ENCODE data around the gene MEMO1. TPM values are rescaled to one million over a fixed set of nuclear protein-coding genes. Genes with fewer than 3 reads are reported as not detected.

Gene MEMO1
- polyA plus RNA-seq, 4 donors: 30.3 to 33.4 (median 33.0) TPM

DNA sequence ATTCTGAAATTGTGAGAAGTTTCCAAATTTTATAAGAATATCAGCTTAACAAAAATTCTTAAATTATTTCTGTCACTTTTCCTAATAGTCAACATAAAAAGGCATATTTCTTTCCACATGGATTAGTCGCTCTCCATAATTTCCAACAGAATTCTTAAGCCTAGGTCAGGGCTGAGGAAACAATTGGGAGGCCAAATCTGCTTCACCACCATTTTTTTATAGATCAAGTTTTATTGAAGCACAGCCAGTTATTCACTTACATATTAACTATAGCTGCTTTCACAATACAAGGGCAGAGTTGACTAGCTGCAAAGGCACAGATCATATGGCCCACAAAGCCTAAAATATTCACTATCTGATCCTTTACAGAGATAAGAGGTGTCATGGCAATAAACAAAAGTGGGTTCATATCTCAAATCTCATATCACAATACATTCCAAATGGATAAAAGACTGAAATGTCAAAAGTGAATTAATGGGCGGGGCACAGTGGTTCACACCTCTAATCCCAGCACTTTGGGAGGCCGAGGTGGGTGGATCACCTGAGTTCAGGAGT is 18.7 kb downstream of the MEMO1 start:
- Histone ChIP-seq H3K4me3 (ENCODE audit: low read depth in 1 of 3, low read length in 3 of 3) (no peak overlapping the region), H3K36me3 (ENCODE audit: control insufficient read depth in 3 of 3, insufficient read depth in 2 of 3, low read depth in 1 of 3, low read length in 3 of 3) (peaks cover 0 to 2% (median 0%) of the 10 kb centered on the region in 3 donors), H3K27me3 (ENCODE audit: control insufficient read depth in 3 of 3, insufficient read depth in 3 of 3, low read length in 3 of 3) (no peaks in the 10 kb centered on the region), H3K9me3 (ENCODE audit: control insufficient read depth in 2 of 2, insufficient read depth in 1 of 2, low read depth in 1 of 2, low read length in 1 of 2) (no peaks in the 10 kb centered on the region), H3K27ac (ENCODE audit: low read depth in 1 of 3, low read length in 2 of 3) (no peak overlapping the region), H3K4me1 (ENCODE audit: control insufficient read depth in 3 of 3, insufficient read depth in 2 of 3, low read depth in 1 of 3, low read length in 2 of 3) (peaks cover 0 to 2% (median 0%) of the 10 kb centered on the region in 3 donors)
- 69 to 84% (median 76%) methylated on average over 3 of the region's 3 CpGs for WGBS, 3 donors
- FAIRE-seq: no peak
- peak; percentile 46 to 66 for DNase-seq

DNA sequence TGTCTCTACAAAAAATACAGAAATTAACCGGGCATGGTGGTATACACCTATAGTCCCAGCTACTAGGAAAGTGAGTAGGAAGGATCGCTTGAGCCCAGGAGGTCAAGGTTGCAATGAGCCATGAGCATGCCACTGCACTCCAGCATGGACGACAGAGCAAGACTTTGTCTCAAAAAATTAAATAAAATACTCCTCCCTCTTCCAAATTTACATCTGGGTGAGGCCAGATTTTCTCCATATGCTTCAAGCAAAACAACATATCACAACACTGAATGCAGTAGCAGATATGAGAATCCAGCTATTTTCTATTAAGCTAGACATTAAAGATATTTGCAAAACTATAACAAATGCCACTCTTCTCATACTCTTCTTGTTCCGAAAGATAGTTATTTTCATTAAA is 20.9 kb downstream of the MEMO1 start:
- H3K4me3 ChIP-seq (ENCODE audit: low read depth in 1 of 3, low read length in 3 of 3): no peak overlapping the region
- FAIRE-seq: no peak
- DNase-seq: no peak
- H3K27me3 ChIP-seq (ENCODE audit: control insufficient read depth in 3 of 3, insufficient read depth in 3 of 3, low read length in 3 of 3): no peaks in the 10 kb centered on the region
- 92 to 94% (median 92%) methylated on average over 4 of the region's 4 CpGs for WGBS, 3 donors
- no peak overlapping the region for H3K27ac ChIP-seq (ENCODE audit: low read depth in 1 of 3, low read length in 2 of 3)
- no peaks in the 10 kb centered on the region for H3K9me3 ChIP-seq (ENCODE audit: control insufficient read depth in 2 of 2, insufficient read depth in 1 of 2, low read depth in 1 of 2, low read length in 1 of 2)
- H3K36me3 ChIP-seq (ENCODE audit: control insufficient read depth in 3 of 3, insufficient read depth in 2 of 3, low read depth in 1 of 3, low read length in 3 of 3): peaks cover 0 to 5% (median 0%) of the 10 kb centered on the region in 3 donors
- H3K4me1 ChIP-seq (ENCODE audit: control insufficient read depth in 3 of 3, insufficient read depth in 2 of 3, low read depth in 1 of 3, low read length in 2 of 3): no peaks in the 10 kb centered on the region

DNA sequence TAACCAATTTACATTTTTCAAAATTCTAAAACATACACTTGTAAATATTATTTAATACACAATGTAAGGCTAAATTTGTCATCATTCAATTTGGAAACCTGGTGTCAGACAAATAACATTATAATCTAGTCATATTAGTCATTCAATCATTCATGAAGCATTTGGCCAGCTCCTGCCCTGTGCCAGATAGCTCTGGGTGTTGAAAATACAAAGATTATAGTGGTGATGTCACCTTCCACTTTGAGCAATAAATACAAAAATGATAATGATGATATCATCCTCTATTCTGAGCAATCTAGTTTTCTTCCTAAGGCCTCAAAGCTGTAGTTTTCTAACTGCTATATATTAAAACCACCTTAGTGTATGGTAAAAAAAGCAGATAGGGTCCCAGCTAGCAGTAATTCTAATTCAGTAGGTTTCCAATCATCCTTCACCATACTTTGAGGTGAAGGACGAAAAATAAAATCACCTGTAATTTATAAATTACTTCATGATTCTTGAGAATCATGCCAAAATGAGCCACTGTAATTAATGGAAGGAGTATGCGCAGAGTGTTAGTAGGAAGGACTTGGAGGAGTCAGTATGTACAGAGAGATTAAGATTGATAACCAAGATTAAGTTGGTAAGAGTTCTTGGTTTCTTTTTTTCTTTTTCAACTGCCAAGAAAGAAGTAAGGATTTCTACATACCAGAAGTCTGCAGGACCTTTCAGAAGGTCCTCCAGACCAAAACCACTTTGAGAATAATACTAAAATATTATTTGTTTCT is 23.2 kb downstream of the MEMO1 start:
- 94 to 97% (median 94%) methylated on average over 2 of the region's 2 CpGs for WGBS, 3 donors
- H3K4me3 ChIP-seq (ENCODE audit: low read depth in 1 of 3, low read length in 3 of 3): no peak overlapping the region
- H3K4me1 ChIP-seq (ENCODE audit: control insufficient read depth in 3 of 3, insufficient read depth in 2 of 3, low read depth in 1 of 3, low read length in 2 of 3): no peaks in the 10 kb centered on the region
- no peaks in the 10 kb centered on the region for H3K27me3 ChIP-seq (ENCODE audit: control insufficient read depth in 3 of 3, insufficient read depth in 3 of 3, low read length in 3 of 3)
- no peak overlapping the region for H3K27ac ChIP-seq (ENCODE audit: low read depth in 1 of 3, low read length in 2 of 3)
- no peak for FAIRE-seq
- H3K9me3 ChIP-seq (ENCODE audit: control insufficient read depth in 2 of 2, insufficient read depth in 1 of 2, low read depth in 1 of 2, low read length in 1 of 2): no peaks in the 10 kb centered on the region
- peaks cover 0 to 3% (median 2%) of the 10 kb centered on the region in 3 donors for H3K36me3 ChIP-seq (ENCODE audit: control insufficient read depth in 3 of 3, insufficient read depth in 2 of 3, low read depth in 1 of 3, low read length in 3 of 3)
- no peak for DNase-seq

DNA sequence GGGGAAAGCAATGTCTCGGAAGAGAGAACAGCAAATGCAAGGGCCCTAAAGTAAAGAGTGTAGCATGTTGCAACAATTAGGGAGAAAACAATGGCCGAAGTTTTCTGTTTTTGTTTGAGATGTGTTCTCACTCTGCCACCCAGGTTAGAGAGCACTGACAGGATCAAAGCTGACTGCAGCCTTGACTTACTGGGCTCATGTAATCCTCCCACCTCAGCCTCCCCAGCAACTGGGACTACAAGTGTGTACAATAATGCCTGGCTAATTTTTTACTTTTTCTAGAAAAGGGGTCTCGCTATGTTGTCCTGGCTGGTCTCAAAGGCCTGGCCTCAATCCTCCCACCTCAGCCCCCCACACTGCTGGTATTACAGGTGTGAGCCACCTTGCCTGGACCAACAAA is 23.9 kb downstream of the MEMO1 start:
- no peaks in the 10 kb centered on the region for H3K9me3 ChIP-seq (ENCODE audit: control insufficient read depth in 2 of 2, insufficient read depth in 1 of 2, low read depth in 1 of 2, low read length in 1 of 2)
- FAIRE-seq (no peak), DNase-seq (no peak)
- WGBS, 3 donors: 89 to 94% (median 92%) methylated on average over 3 of the region's 3 CpGs
- H3K36me3 ChIP-seq (ENCODE audit: control insufficient read depth in 3 of 3, insufficient read depth in 2 of 3, low read depth in 1 of 3, low read length in 3 of 3): peaks cover 0 to 3% (median 2%) of the 10 kb centered on the region in 3 donors
- no peak overlapping the region for H3K27ac ChIP-seq (ENCODE audit: low read depth in 1 of 3, low read length in 2 of 3)
- no peak overlapping the region for H3K4me3 ChIP-seq (ENCODE audit: low read depth in 1 of 3, low read length in 3 of 3)
- H3K4me1 ChIP-seq (ENCODE audit: control insufficient read depth in 3 of 3, insufficient read depth in 2 of 3, low read depth in 1 of 3, low read length in 2 of 3): no peaks in the 10 kb centered on the region
- no peaks in the 10 kb centered on the region for H3K27me3 ChIP-seq (ENCODE audit: control insufficient read depth in 3 of 3, insufficient read depth in 3 of 3, low read length in 3 of 3)

DNA sequence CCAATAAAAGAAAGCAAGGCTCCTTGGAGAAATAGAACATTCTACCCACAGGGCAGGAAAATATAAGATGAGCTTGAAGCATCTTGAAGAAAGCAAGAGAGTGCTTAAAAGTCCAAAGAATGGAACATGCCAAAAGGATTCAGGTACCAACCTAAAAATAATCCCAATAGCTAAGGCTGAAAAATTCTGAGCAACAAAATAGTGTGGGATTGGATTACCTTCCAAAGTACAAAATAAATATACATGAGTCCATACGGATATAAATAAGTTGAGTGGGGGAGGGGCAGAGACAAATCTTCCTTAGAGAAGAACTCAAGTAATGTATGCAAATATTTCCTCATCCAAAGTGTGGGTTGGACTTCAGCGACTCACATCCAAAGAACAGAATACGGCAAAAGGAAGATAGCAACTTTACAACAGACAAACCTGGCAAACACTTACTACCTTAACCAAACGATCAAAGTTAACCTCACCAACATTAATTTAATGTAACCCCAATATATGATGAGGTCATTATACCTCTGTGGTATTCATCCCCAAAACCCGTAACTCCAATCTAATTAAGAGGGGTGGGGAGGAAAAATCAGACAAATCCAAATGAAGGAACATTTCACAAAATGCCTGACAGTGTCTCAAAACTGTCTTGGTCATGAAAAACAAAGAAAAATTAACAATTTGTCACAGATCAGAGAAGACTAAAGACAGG is 26.9 kb downstream of the MEMO1 start:
- FAIRE-seq (no peak), DNase-seq (no peak)
- Histone ChIP-seq H3K36me3 (ENCODE audit: control insufficient read depth in 3 of 3, insufficient read depth in 2 of 3, low read depth in 1 of 3, low read length in 3 of 3) (peaks cover 0 to 3% (median 2%) of the 10 kb centered on the region in 3 donors), H3K27me3 (ENCODE audit: control insufficient read depth in 3 of 3, insufficient read depth in 3 of 3, low read length in 3 of 3) (no peaks in the 10 kb centered on the region), H3K4me1 (ENCODE audit: control insufficient read depth in 3 of 3, insufficient read depth in 2 of 3, low read depth in 1 of 3, low read length in 2 of 3) (peaks cover 0 to 7% (median 0%) of the 10 kb centered on the region in 3 donors), H3K27ac (ENCODE audit: low read depth in 1 of 3, low read length in 2 of 3) (no peak overlapping the region), H3K4me3 (ENCODE audit: low read depth in 1 of 3, low read length in 3 of 3) (no peak overlapping the region), H3K9me3 (ENCODE audit: control insufficient read depth in 2 of 2, insufficient read depth in 1 of 2, low read depth in 1 of 2, low read length in 1 of 2) (no peaks in the 10 kb centered on the region)
- WGBS, 3 donors: 90 to 98% (median 92%) methylated on average over 5 of the region's 5 CpGs

DNA sequence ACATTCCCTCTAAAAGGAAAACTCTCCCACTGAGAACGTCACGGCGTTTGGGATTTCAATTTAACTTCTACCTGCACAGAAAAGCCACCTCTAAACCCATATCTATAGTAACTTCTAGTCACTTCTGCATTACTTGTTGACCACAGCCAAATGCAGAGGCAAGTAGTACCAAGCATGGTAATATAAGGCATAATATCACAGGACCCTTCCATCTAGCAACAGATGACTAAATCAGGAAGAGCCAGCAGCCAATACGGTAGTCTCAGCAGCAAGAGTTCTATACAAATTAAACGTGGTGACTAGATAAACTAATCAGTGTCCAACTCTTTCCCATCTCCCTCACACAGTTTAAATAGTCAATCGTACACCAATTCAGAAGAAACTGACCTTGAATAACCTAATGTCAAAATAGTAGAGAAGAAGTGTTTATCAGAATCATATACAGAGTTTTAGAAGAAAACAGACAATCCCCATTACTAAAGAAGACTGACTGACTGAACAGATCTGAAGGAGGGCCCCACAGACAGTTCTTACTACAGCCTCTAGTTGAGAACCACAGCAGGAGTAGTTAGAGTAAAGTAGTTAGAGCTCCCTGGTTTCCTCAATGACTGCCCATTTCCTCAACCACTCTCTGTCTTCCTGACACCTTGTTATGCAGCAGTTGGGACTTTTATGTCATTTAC is 30.0 kb downstream of the MEMO1 start:
- FAIRE-seq: no peak

DNA sequence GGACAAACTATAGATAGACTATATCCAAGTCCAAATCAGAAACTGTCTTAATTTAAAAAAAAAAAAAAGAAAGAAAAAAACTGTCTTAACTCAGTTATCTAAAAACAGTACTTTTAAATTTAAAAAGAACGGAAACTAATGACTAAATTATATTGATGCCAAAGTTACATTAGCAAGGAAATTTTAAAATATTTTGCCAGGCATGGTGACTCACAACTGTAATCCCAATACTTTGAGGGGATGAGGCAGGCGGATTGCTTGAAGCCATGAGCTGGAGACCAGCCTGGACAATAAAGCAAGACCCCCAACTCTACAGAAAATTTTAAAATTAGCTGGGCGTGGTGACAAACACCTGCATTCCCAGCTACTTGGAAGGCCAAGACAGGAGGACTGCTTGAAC is 30.9 kb downstream of the MEMO1 start:
- H3K9me3 ChIP-seq (ENCODE audit: control insufficient read depth in 2 of 2, insufficient read depth in 1 of 2, low read depth in 1 of 2, low read length in 1 of 2): no peaks in the 10 kb centered on the region
- no peak overlapping the region for H3K4me3 ChIP-seq (ENCODE audit: low read depth in 1 of 3, low read length in 3 of 3)
- H3K4me1 ChIP-seq (ENCODE audit: control insufficient read depth in 3 of 3, insufficient read depth in 2 of 3, low read depth in 1 of 3, low read length in 2 of 3): peaks cover 0 to 7% (median 0%) of the 10 kb centered on the region in 3 donors
- WGBS, 3 donors: 87 to 94% (median 93%) methylated on average over 3 of the region's 3 CpGs
- H3K27ac ChIP-seq (ENCODE audit: low read depth in 1 of 3, low read length in 2 of 3): no peak overlapping the region
- no peaks in the 10 kb centered on the region for H3K27me3 ChIP-seq (ENCODE audit: control insufficient read depth in 3 of 3, insufficient read depth in 3 of 3, low read length in 3 of 3)
- no peak for FAIRE-seq
- H3K36me3 ChIP-seq (ENCODE audit: control insufficient read depth in 3 of 3, insufficient read depth in 2 of 3, low read depth in 1 of 3, low read length in 3 of 3): peaks cover 0 to 2% (median 2%) of the 10 kb centered on the region in 3 donors
- no peak for DNase-seq

More for the DNA sequence above, 30.0 kb downstream of the MEMO1 start:
- no peaks in the 10 kb centered on the region for H3K9me3 ChIP-seq (ENCODE audit: control insufficient read depth in 2 of 2, insufficient read depth in 1 of 2, low read depth in 1 of 2, low read length in 1 of 2)
- WGBS, 3 donors: 59 to 76% (median 64%) methylated on average over 6 of the region's 6 CpGs
- peaks cover 0 to 7% (median 0%) of the 10 kb centered on the region in 3 donors for H3K4me1 ChIP-seq (ENCODE audit: control insufficient read depth in 3 of 3, insufficient read depth in 2 of 3, low read depth in 1 of 3, low read length in 2 of 3)
- peak in 1 of 2 donors; percentile 39 for DNase-seq
- H3K4me3 ChIP-seq (ENCODE audit: low read depth in 1 of 3, low read length in 3 of 3): no peak overlapping the region
- no peaks in the 10 kb centered on the region for H3K27me3 ChIP-seq (ENCODE audit: control insufficient read depth in 3 of 3, insufficient read depth in 3 of 3, low read length in 3 of 3)
- H3K36me3 ChIP-seq (ENCODE audit: control insufficient read depth in 3 of 3, insufficient read depth in 2 of 3, low read depth in 1 of 3, low read length in 3 of 3): peaks cover 0 to 2% (median 2%) of the 10 kb centered on the region in 3 donors
- peak overlapping the region in 1 of 3 donors; percentile 45 for H3K27ac ChIP-seq (ENCODE audit: low read depth in 1 of 3, low read length in 2 of 3)

DNA sequence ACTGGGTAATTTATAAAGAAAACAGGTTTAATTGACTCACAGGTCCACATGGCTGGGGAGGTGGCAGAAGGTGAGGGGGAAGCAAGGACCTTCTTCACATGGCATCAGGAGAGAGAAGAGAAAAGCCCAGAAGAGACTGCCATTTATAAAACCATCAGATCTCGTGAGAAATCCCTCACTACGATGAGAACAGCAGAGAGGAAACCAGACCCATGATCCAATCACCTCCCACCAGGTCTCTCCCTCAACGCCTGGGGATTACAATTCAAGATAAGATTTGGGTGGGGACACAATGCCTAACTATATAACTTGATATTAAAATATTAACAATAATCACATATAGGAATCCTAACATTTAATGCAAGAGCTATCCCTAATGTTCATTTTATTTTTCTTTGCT is 31.8 kb downstream of the MEMO1 start:
- Histone ChIP-seq H3K27ac (ENCODE audit: low read depth in 1 of 3, low read length in 2 of 3) (no peak overlapping the region), H3K9me3 (ENCODE audit: control insufficient read depth in 2 of 2, insufficient read depth in 1 of 2, low read depth in 1 of 2, low read length in 1 of 2) (no peaks in the 10 kb centered on the region), H3K4me3 (ENCODE audit: low read depth in 1 of 3, low read length in 3 of 3) (no peak overlapping the region), H3K27me3 (ENCODE audit: control insufficient read depth in 3 of 3, insufficient read depth in 3 of 3, low read length in 3 of 3) (no peaks in the 10 kb centered on the region), H3K4me1 (ENCODE audit: control insufficient read depth in 3 of 3, insufficient read depth in 2 of 3, low read depth in 1 of 3, low read length in 2 of 3) (peaks cover 0 to 7% (median 0%) of the 10 kb centered on the region in 3 donors), H3K36me3 (ENCODE audit: control insufficient read depth in 3 of 3, insufficient read depth in 2 of 3, low read depth in 1 of 3, low read length in 3 of 3) (peaks cover 0 to 5% (median 0%) of the 10 kb centered on the region in 3 donors)
- DNase-seq: no peak
- no peak for FAIRE-seq
- WGBS, 3 donors: 69 to 86% (median 82%) methylated on average over 3 of the region's 3 CpGs
